GM18873 (cell line): ENCODE data around the gene XPOT.
"Not testable (repeated sequence)": the region's sequence is repeated elsewhere in the genome, so short reads cannot be mapped to it uniquely, and the experiment has no call there.

Experiments
- ATAC-seq: cut with Tn5 transposase; IDR thresholded peaks from one replicate; pipeline ENCODE4 v1.9.1; 2021; ENCODE audit warnings: mild to moderate bottlenecking, moderate library complexity, moderate number of reproducible peaks; ENCODE audit not compliant: unreplicated experiment, low FRiP score

XPOT gene

GRCh38 chr12:64403707-64404469 is at the start of gene XPOT:
XPOT (plus strand) TSS chr12:64404392; CDS start chr12:64410036, 5,644 bp downstream.
- peak; percentile 97 for ATAC-seq

- ATAC-seq = not testable (repeated sequence)
Observed at GRCh38 chr12:64356209-64356608, 48.0 kb upstream of the XPOT start.

GRCh38 chr12:64361173-64361572 is 43.0 kb upstream of the XPOT start:
- not testable (repeated sequence) for ATAC-seq

GRCh38 chr12:64362721-64363305 is 41.4 kb upstream of the XPOT start:
- ATAC-seq = no peak

GRCh38 chr12:64383675-64384074 is 20.5 kb upstream of the XPOT start:
- no peak for ATAC-seq

- ATAC-seq = no peak
Observed at GRCh38 chr12:64385019-64385418, 19.2 kb upstream of the XPOT start.

- no peak for ATAC-seq
Observed at GRCh38 chr12:64385468-64385867, 18.7 kb upstream of the XPOT start.

- no peak for ATAC-seq
Observed at GRCh38 chr12:64387197-64387816, 16.9 kb upstream of the XPOT start.

GRCh38 chr12:64389154-64389553 is 15.0 kb upstream of the XPOT start:
- no peak for ATAC-seq

- ATAC-seq = no peak
Observed at GRCh38 chr12:64390275-64390851, 13.8 kb upstream of the XPOT start, which contains the start of gene C12orf56. C12orf56 (minus strand) TSS chr12:64390758; CDS start chr12:64390565, 193 bp downstream.

- no peak for ATAC-seq
Observed at GRCh38 chr12:64392221-64392620, 12.0 kb upstream of the XPOT start.

- ATAC-seq = no peak
Observed at GRCh38 chr12:64395739-64396138, 8.5 kb upstream of the XPOT start.

- no peak for ATAC-seq
Observed at GRCh38 chr12:64400041-64400440, 4.2 kb upstream of the XPOT start.

- no peak for ATAC-seq
Observed at GRCh38 chr12:64402181-64402580, 2.0 kb upstream of the XPOT start.

- peak; percentile 50 for ATAC-seq
Observed at GRCh38 chr12:64404470-64405256, 471 bp downstream of the XPOT start.

GRCh38 chr12:64407342-64408223 is 3.4 kb downstream of the XPOT start:
- ATAC-seq = no peak

- no peak for ATAC-seq
Observed at GRCh38 chr12:64411427-64411826, 7.2 kb downstream of the XPOT start.

GRCh38 chr12:64412459-64412858 is 8.3 kb downstream of the XPOT start:
- ATAC-seq = no peak

GRCh38 chr12:64413884-64414283 is 9.7 kb downstream of the XPOT start:
- ATAC-seq = no peak
